ENCODE measurements around the gene MOG.
A peak's percentile ranks its signal among the peaks of the same experiment; 100 is the strongest.

The MOG gene

DNA sequence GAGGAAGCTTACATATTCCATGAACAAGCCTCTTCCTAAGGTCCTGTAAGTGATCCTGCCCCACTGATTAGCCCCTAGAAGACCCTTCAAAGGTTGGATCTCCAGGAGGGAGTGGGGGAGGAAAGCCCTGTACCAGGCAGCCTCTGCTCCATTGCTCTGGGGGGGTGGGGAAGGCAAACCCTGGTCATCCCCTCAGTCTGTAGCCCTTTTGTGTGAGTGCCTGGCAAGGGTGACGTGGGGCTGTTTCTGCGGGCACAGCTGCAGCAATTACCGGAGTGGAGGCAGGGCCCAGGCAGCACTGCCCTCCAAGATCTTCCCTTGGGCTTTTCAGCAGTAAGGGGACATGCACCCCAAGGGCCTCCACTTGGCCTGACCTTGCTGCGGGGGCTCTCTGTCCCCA, at the start of gene MOG:
Gene MOG (plus strand): TSS at position 295 of the 400 bp plus-strand sequence. CDS start 118 bp downstream, outside the sequence.
- DNase-seq (ENCODE audit: low read depth, low spot score) = no peak

DNA sequence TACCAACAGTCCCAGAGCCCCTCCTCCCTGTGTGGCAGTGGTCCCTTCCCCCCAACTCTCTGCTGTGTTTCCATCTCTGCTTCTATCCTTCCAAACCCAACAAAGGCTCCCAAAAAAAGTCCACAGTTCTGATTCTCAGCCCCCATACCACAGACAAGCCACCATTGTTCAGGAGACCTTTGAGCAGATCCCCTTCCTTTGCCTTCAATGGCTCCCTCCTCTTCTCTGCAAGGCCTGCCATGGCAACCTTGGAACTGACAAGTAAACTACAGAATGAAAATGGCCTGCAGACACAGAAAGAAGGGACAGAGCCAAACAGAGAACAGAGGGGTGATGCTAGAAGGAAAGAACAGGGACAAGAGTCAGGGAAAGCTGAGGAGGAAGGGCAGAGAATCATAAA, 48.8 kb upstream of the MOG start:
- no peak for DNase-seq (ENCODE audit: low read depth, low spot score)

DNA sequence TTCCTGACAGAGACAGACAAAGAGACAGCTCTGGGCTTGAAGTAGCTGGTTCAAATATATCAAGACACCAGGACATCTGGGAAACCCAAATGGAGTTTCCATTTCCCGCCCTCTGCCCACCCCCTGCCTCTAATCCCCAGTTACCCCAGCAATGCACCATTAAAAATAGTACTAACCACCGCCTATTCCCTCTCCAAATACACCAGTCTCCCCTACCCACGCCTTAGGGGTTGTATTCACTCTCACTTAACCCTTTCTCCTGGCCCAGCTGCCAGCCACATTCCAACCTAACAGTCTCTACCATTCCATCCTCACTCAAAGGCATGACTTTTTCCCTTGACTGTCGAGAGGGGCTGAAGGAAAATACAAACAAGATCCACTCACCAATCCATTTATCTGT, 46.4 kb upstream of the MOG start:
- no peak for DNase-seq (ENCODE audit: low read depth, low spot score)

DNA sequence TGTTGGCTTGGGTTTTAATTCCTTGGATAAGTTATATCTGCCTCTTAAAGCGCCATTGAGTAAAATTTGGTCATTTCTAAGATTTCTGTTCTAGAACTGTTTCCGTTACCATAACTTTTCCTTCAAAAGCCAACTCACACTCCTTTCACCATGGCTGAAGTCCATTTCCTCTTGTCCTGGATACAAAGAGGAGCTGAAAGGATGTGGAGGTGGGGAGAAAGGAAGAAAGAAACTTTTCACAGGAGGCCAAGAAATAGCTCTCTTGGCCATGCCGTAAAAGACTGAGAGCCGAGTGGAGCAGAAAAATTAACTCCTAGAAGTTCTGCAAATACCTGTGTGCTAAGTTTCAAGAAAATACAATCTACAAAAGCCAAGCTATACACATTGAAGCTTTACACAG, 45.5 kb upstream of the MOG start:
- no peak for DNase-seq (ENCODE audit: low read depth, low spot score)

DNA sequence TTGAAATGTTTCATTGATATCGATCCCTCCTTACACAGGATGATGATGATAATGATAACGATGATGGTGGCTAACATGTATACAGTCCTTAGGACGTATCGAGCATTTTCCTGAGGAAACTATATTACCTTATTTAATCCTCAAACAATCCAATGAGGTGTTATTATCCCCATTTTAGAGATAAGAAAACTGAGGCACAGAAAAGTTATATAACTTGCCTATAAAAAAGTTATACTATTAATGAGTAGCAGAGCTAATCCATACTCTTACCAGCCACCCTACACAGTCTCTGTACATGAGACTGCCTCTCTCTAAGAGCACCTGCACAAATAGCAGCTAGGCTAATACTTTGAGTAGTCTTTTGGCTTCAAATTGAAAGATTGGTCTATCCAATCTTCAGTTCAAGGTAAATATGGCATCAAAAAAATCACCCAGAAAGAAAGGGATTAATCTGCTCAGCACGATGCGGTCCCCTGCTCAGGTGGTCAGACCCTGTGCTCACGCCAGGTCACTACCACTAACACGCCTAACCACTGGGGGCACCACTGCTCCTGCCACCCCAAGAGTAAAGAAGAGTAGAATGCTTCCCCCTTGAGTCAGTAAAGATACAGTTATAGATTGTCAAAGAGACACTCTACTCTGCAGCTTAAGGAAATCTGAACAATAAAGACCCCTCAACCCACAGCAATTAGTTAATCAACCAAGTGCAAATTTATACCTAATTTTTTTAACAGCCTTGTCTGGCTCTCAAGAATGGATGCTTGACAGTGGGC, 38.9 kb upstream of the MOG start:
- DNase-seq (ENCODE audit: low read depth, low spot score) = no peak

DNA sequence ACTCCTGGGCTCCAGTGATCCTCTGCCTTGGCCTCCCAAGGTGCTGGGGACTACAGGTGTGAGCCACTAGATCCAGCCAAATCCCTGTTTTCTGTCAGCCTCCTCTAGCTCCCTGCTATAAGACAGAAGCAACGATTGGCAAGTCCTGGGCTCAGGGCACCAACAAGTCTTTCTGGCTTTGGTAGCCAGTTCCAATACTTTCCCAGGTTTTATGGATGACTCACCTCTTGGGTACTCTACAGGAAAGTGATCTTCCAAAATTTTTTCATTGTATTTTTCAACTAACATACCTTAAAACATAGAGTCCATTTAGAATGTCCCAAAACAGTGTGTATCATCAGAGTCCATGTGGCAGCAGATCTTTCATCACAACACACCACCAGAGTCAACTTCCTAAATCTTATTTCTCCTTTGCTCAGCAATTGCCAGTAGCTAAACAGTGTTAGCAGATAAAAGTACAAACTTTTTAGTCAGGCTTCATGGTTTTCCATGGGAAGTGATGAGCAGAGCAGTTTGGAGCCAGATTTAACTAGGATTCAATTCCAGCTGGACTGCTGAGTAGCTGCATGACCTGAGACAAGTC, 37.2 kb upstream of the MOG start:
- DNase-seq (ENCODE audit: low read depth, low spot score) = no peak

DNA sequence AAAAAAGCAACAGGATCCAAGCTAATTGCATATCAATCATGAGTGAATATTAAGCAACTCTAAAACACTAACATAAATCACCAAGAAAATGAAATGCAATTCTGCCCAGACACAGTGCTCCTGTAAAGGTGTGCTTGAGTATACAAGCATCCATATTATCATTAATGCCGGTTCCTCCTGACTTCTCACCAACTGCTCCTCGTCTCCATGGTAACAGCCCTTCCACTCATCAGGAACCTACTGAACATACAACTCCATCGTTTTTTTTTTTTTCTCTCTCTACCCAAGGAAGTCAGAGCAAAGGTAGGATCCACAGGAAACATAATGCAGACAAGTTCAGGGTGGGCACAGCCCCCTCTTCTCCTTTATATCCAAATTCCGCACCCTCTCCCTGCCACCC, 36.3 kb upstream of the MOG start:
- no peak for DNase-seq (ENCODE audit: low read depth, low spot score)

DNA sequence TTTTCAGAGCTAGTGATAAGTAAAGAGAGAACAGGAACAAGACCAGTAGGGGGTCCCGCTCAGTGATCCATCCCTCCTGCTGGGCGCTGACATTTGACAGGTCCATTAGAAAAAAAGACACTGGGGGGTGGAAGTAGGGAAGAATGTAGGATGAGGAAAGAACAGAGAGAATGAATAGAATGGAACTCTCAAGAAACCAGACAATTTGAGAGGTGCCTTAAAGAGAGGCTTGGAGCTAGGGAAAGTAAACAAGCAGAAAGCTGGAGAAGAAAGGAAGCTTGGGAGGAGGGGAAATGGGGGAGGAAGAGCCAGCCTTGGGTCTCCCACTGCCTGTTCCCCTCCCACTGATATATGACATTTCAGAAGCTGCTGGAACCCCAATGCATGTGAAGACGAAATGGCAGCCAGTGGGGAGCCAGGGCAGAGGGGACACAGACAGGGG, 32.4 kb upstream of the MOG start:
- no peak for DNase-seq (ENCODE audit: low read depth, low spot score)

DNA sequence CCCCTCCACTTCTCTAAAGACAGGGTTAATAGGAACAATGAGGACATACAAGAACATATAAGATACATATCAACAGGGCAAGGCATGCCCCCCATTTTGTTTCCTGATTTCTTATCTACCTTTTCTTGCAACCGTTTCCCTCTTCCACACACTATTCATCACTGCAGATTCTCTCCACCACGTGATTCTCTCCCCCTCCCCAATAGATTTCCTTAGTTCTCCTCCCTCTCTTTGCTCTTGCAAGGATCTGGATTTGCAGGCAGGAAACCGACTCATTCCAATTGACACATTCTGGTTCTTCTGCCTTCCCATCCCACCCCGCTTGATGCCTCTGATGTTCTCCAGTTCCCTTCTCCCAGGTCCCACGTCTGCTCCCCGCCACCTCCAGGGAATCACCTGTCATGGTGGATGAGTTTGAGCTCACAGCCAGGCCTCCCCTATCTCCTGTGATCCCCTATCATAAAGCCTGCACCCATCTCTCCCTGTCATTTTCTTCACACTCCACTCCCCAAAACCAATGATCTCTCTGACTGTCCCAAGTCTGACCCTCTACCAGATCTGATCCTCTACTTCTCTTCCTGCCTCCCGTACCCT, 31.5 kb upstream of the MOG start:
- DNase-seq (ENCODE audit: low read depth, low spot score) = no peak

DNA sequence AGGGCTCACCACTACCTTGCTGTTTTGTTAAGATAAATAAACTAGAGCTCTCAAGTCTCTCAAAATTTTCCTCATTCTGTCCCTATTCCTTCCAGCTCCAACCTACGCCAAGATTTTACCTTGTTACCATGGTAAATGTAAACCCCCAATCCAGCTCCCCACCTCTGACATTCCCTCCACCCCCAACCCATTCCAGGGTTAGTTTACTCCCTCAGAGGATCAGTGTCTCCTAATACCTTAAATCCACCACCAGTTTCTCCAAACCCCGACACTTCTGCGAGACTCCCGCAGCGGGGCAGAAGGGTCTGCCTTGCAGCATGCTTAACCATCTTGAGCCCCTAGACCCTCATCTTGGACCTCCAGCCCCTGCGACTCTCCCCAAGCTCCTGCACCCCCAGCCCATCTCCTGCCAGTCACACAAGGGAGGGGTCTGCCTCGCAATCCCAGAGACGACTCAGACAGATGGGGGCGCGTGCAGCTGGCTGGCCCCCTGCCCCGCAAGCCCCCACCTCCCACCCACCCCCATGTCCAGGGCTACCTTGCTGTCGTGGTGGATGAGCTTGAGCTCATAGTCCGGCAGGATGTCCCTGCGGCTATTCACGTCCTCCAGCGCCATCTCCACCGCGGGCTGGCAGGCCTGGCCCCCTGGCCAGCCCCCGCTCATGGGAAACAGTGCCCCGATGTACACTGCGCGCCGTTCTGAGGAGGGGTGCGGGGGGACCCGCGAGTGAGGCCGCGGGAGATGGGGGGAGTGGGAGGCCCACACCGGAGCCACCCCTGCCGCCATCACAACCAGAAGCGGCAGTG, 29.7 kb upstream of the MOG start:
- no peak for DNase-seq (ENCODE audit: low read depth, low spot score)

DNA sequence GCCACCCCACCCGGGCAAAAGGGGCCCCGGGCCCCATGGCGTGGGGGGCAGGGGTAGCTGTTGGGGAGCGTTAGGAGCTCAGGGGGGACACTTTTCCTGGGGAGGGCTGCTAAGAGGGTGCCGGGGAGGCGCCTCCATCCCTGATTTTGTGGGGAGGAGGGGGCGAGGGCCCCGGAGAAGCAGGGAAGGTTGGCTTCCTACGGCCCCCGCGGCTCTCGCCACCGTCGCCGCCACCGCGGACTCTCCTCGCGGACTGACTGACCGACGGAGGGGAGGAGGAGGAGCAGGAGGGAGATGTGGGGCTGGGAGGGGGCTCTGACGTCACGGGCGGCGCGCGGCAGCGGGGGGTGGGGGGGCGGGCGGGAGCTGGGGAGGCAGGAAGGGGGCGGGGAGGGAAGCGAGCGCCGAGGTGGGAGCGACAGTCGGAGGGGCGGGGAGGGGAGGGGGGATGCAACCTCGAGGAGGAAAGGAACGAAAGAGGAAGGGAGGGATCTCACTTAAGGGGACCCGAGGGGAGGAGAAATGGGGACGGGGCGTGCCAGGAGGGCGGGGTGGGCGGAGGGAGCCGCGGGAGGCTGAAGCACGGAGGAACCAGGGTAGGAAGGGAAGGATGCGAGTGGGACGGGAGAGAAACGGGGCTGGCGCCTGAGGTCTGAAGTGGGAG, 29.0 kb upstream of the MOG start:
- peak; percentile 6 for DNase-seq (ENCODE audit: low read depth, low spot score)

DNA sequence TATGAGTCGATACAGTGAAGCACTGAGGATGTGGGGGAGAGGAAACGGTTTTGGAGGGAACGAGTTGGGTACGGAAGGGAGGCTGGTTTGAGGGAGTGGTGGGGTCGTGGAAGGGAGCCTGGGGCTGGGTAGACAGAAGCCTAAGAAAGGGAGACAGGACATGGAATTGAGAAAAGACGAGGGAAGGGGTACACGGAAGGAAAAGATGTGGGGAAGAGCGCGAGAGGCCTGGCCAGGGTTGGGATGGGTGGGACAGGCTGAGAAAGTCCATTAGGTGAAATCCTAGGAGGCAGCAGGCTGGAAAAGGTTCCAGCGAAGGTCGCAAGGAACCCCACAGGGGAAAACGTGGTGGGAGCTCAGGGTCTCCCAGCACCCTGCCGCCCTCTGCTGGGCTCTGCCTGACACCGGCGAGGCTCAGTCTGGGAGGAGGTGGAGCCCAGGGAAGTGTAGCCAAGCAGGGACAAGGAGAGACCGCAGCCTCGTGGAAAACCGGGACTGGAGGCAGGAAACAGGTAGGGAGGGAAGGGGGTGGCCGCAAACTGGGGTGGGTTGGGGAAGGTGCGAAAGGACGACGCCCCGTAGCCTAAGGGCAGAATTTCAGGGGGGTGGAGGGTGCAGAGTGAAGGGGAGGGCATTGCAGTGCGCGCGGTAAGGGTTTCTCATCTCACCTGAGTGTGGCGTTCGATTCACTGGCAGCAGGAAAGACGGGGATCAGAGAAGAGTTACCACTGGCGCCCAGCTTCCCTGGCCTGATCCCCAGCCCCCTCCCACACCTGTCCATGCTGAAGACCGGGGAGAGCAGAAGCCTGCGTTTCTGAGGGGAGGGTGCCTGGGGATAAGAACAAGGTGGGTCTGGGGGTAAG, 28.2 kb upstream of the MOG start:
- peak; percentile 16 for DNase-seq (ENCODE audit: low read depth, low spot score)

DNA sequence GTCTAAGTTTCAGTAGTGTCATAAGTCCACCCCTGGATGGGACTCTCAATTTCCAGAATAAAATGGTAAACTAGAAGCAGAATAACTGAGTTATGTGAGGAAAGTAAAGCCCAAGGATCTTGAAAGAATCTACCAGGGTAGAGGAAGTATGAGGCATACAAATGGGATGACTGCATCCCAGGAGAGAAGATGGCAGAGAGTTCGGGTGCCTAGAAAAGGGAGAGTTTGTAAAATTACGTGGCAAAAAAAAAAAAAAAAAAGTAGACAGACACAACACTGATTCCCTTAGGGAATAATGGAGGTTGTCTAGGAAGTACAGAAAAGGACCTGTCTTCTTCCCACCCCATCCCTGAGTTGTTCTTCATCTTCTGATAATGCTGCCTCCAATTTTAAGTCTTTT, 27.3 kb upstream of the MOG start:
- DNase-seq (ENCODE audit: low read depth, low spot score) = no peak

DNA sequence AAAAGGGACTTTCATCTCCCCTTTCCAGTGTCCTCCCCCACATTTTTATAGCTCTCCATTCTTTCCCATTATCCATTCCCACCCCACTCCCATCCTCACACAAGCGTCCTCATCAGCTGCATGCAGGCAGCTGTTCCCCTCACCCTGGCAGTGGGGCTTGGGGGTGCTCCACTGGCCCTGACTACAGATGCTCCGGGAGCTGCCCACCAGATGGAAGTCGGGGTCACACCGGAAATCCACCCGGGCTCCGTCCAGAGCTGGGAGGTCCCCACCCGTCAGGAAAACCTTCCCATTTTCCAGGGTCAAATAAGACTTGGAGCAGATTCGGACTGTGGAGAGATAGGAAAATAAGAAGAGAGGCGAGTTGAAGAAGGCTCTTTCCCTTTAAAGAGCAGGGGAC, 26.6 kb upstream of the MOG start:
- DNase-seq (ENCODE audit: low read depth, low spot score) = no peak

DNA sequence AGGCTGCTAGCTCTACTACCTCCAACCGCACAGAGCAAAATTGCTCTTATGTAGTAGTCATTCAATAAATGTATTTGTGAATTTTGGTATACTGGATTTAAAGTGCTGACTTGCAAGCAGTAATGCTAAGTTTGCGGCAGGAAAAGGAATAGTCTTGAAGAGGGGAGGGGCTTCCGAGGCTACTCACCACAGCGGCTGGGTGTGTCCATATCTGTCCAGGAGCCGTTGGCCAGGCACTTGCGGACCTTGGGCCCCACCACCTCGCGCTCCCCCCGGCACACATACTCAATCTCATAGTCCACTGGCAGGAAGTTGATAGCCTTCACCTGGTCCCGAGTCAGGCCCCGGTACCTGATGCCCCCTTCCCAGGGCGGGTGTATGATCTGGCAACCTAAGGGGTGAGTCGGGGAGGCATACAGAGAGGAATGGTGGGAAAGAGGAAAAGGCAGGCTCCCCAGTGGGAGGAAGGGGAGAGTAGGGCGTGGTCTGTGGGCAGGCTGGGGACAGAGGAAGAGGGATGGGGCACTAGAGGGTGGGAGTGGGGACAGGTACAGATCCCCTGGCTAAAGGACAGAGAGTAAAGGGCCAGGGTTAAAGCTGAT, 25.6 kb upstream of the MOG start:
- no peak for DNase-seq (ENCODE audit: low read depth, low spot score)

DNA sequence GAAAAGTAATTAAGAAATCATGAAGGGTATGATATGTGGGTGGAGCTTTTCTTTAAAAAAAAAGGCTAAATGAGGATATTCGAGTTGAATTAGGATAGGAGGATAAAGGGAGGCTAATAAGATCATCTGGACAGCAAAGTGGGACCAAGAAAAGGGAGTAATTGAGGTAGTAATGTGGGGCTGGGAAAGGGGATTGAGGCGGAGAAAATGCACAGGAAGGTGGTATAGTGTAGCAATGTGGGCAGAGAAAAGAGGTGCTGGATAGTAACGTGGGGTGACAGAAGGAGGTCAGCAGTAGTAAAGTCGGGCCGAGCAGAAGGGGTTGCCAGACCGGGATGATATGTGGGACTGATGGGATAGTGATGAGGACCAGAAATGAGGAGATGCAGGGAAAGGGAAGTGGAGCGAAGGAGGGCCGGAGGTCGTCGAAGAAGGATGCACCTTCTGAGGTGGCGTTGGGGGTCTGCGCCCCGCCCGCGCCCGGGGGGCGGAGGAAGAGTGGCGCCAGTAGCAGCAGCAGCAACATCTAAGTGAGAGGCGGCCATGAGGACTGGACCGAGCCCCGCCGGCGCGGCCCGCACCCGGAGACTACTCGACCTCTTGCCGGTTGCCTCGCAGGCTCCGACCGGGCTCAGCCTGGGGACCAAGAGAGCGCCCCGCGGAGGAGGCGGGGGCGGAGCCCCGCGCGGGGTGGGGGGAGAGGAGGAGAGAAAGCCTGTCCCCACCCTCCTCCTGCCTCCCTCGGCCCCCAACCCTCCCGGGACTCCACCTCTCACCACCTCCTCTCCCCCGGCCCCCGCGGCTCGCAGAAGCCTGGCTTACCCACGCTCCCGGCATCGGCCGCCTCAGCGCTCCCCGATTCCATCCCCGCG, 24.8 kb upstream of the MOG start:
- DNase-seq (ENCODE audit: low read depth, low spot score) = peak; percentile 10

DNA sequence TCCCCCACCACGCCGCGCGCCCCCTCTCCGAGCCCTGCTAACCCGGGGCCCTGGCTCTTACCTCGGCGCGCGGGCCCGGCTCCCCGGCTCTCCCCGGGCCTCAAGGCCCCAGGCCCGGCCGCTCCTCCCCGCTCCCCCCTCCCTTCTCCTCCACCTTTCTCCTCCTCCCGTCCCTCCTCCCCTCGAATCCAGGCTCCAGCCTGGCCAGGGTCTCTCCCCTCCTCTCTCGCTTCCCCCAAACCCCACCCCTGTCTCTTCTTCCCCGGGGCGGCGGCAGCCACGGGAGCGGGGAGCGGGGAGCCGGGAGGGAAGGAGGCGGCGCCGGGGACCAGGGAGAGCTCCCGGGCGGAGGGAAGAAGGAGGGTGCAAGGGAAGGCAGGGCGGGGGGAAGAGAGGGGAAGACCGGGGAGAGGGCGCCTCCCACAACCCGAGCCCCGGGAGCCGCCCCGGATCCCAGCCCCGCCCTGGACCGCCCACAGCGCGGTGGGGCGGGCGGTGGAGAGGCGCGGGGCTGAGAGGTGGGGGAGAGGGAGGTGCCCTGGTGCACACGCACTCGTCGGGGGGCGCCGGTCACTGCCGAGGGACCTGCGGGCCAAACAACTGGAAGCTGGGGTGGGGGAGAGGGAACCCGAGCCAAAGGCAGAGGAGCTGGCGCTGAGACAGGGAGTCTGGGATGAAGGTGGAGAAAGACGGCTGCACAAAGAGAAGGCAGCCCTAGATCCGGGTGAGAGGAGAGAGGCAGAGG, 23.9 kb upstream of the MOG start, which contains the start of gene GABBR1:
Gene GABBR1 (minus strand): TSS at position 395 of the 745 bp plus-strand sequence. CDS start 798 bp downstream, outside the sequence.
- DNase-seq (ENCODE audit: low read depth, low spot score) = peak; percentile 26

DNA sequence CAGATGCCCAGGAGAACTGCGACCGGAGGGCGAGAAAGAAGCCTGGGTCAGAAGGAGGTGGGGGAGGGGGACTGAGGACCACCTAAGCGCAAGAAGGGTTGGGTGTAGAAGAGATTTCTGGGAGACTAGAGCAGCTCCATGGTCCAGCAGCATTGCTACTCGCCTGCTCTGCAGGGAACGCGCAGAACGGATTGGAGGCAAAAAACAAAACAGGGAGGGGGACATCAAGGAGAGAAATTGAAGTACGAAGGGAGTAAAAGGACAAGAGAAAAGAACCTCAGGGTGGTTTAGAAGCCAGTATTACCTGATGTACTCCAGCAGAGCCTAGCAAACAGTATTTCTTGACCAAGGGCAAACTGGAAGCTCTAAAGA, 23.4 kb upstream of the MOG start:
- no peak for DNase-seq (ENCODE audit: low read depth, low spot score)

DNA sequence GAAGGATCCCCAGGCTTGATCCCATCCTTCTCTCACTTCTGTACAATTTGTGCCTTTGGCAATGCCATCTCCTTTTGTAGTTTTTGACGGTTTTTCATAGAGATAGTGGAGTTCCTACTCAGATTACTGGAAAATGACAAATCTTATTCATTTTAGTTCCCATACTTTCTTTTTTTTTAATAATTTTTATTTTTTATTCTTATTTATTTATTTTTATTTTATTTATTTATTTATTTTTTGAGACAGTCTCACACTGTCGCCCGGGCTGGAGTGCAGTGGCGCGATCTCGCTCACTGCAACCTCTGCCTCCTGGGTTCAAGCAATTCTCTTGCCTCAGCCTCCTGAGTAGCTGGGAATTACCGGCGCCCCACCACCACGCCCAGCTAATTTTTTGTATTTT, 19.6 kb upstream of the MOG start:
- DNase-seq (ENCODE audit: low read depth, low spot score) = no peak

All from activated CD4-positive, CD25-positive, alpha-beta regulatory T cell treated with anti-CD3 and anti-CD28 coated beads, Interleukin-2, amount 50 U/mL, for 16 hours (primary cell).